Measurements from ENCODE around the gene DEFB114.

Gene DEFB114

DNA sequence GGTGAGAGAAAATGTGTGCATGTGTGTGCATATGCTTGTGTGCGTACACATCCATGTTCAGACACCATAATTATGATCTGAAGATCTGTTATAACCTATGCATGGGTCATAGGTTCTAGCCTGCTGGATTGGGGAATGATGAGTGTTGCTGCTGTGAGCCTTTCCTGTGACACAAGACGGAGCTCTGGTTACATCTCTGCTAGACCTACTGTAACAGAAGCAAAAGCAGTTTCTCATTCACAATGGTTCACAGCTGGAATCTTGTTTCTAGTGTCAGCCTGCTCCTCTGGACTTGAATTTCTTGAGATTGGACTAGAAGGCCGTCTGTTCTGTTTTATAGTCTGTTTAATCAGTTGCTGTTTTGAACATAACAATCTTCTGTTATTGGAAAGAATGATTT is 40.1 kb downstream of the DEFB114 start:
- no peak overlapping the region for H3K27ac ChIP-seq (ENCODE audit: extremely low read depth, low read depth, low read length)
- no peaks in the 10 kb centered on the region for H3K36me3 ChIP-seq (ENCODE audit: control insufficient read depth in 2 of 2, insufficient read depth in 1 of 2, low read length in 2 of 2)
- ChIA-PET POLR2A (no interaction called here), CTCF (no interaction called here)
- no peak overlapping the region for H3K4me3 ChIP-seq (ENCODE audit: low read depth, low read length)
- no peaks in the 10 kb centered on the region for H3K9me3 ChIP-seq (ENCODE audit: control insufficient read depth, insufficient read depth, low read depth, low read length)
- TF ChIP-seq ZNF701 (tag by site-specific recombination; IDR thresholded peaks at IDR 0.05) (no peak), ZNF664 (tag by site-specific recombination; IDR thresholded peaks at IDR 0.05) (no peak), ZNF202 (tag by site-specific recombination; IDR thresholded peaks at IDR 0.05; ENCODE audit: borderline replicate concordance) (no peak), KLF1 (tag by site-specific recombination; IDR thresholded peaks at IDR 0.05) (no peak), ZNF223 (tag by site-specific recombination; IDR thresholded peaks at IDR 0.05) (no peak)
- no peaks in the 10 kb centered on the region for H3K4me1 ChIP-seq (ENCODE audit: control insufficient read depth, insufficient read depth, low read length)

DNA sequence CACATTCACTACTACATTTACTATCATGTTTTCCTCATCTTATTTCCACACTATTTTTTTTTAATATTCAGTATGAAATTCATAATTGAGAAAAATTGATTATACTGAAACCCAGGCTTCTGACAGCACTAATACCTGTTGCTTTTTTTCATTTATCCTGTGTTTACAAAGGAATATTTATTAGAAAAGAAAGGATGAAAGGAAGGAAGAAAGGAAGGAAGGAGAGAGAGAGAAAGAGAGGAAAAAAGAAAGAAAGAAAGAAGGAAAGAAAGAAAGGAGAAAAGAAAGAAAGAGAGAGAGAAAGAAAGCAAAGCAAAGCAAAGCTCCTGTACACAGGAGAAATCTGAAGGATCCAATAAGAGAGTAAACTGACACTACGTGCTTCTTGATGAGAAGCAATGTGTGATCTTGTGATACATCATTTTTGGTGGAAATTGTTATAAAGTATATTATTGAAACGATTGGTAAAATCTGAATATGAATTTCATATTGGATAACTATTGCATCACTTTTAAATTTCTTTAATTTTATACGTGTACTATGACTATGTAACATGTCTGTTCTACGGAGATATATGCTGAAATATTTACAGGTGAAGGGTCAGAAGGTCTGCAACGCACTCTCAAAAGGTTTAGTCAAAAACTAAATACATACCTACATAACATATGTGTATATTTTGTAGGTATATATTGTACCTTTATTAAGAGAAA is 43.9 kb downstream of the DEFB114 start:
- H3K27ac ChIP-seq (ENCODE audit: extremely low read depth, low read depth, low read length), result no peak overlapping the region
- CTCF ChIA-PET, result no interaction called here
- no peaks in the 10 kb centered on the region for H3K4me1 ChIP-seq (ENCODE audit: control insufficient read depth, insufficient read depth, low read length)
- no peaks in the 10 kb centered on the region for H3K9me3 ChIP-seq (ENCODE audit: control insufficient read depth, insufficient read depth, low read depth, low read length)
- no peak overlapping the region for H3K4me3 ChIP-seq (ENCODE audit: low read depth, low read length)
- no peak for TF ChIP-seq ZNF426 (tag by site-specific recombination; IDR thresholded peaks at IDR 0.05)
- TF ChIP-seq SCRT1 (tag by site-specific recombination; IDR thresholded peaks at IDR 0.05; ENCODE audit: borderline replicate concordance), result peak; percentile 55; the same call in 1 of the 2 replicates
- no peak for TF ChIP-seq ZSCAN23 (tag by site-specific recombination; IDR thresholded peaks at IDR 0.05)
- no peak for TF ChIP-seq ZNF391 (tag by site-specific recombination; IDR thresholded peaks at IDR 0.05; ENCODE audit: borderline replicate concordance, low read depth)
- TF ChIP-seq SCRT2 (tag by site-specific recombination; IDR thresholded peaks at IDR 0.05), result peak; percentile 82
- TF ChIP-seq ZNF501 (tag by site-specific recombination; IDR thresholded peaks at IDR 0.05), result no peak
- no peak for TF ChIP-seq MYNN (tag by site-specific recombination; IDR thresholded peaks at IDR 0.05; ENCODE audit: borderline replicate concordance)
- no peak for TF ChIP-seq ZSCAN30 (tag by site-specific recombination; IDR thresholded peaks at IDR 0.05)
- H3K36me3 ChIP-seq (ENCODE audit: control insufficient read depth in 2 of 2, insufficient read depth in 1 of 2, low read length in 2 of 2), result no peaks in the 10 kb centered on the region
- POLR2A ChIA-PET, result no interaction called here

DNA sequence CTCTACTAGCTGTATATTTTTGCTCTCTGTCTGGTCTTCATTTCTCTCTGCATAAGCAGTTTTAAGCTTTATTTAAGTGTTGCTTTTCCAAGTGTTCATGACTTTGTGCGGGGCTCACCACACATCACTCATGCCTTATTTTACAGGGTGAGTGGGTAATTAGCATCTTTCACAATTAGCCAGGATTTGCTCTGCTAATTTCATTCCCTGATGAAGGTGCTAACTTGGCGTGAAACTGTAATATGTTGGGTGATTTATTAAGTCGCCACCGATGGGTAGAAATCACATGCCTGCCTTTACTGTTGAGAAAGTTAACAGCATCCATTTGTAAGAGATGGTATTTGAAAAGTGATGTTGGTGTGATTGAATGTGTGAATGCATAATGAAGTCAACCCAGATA is 44.7 kb downstream of the DEFB114 start:
- H3K36me3 ChIP-seq (ENCODE audit: control insufficient read depth in 2 of 2, insufficient read depth in 1 of 2, low read length in 2 of 2), result no peaks in the 10 kb centered on the region
- CTCF ChIA-PET, result interaction anchor here (0.6 kb wide), 1 partner anchor 72 kb away, joined by 3 read pairs; no protein-coding TSS in a partner anchor

More for the DNA sequence above, 44.7 kb downstream of the DEFB114 start:
- H3K27ac ChIP-seq (ENCODE audit: extremely low read depth, low read depth, low read length), result no peak overlapping the region
- TF ChIP-seq ZNF521 (tag by site-specific recombination; IDR thresholded peaks at IDR 0.05) (no peak), HOXA7 (CRISPR knock-in tag; IDR thresholded peaks at IDR 0.05; ENCODE audit: borderline replicate concordance) (no peak), SCRT2 (tag by site-specific recombination; IDR thresholded peaks at IDR 0.05) (no peak), ZNF175 (tag by site-specific recombination; IDR thresholded peaks at IDR 0.05) (no peak), ZNF223 (tag by site-specific recombination; IDR thresholded peaks at IDR 0.05) (no peak), ZNF114 (tag by site-specific recombination; IDR thresholded peaks at IDR 0.05) (no peak), FEZF1 (tag by site-specific recombination; IDR thresholded peaks at IDR 0.05) (no peak), ZNF366 (tag by site-specific recombination; conservative IDR thresholded peaks at IDR 0.05) (no peak), ZSCAN16 (tag by site-specific recombination; IDR thresholded peaks at IDR 0.05) (no peak), MYNN (tag by site-specific recombination; IDR thresholded peaks at IDR 0.05; ENCODE audit: borderline replicate concordance) (no peak)
- TF ChIP-seq, protein P1, sequence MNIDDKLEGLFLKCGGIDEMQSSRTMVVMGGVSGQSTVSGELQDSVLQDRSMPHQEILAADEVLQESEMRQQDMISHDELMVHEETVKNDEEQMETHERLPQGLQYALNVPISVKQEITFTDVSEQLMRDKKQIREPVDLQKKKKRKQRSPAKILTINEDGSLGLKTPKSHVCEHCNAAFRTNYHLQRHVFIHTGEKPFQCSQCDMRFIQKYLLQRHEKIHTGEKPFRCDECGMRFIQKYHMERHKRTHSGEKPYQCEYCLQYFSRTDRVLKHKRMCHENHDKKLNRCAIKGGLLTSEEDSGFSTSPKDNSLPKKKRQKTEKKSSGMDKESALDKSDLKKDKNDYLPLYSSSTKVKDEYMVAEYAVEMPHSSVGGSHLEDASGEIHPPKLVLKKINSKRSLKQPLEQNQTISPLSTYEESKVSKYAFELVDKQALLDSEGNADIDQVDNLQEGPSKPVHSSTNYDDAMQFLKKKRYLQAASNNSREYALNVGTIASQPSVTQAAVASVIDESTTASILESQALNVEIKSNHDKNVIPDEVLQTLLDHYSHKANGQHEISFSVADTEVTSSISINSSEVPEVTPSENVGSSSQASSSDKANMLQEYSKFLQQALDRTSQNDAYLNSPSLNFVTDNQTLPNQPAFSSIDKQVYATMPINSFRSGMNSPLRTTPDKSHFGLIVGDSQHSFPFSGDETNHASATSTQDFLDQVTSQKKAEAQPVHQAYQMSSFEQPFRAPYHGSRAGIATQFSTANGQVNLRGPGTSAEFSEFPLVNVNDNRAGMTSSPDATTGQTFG (tag by site-specific recombination; IDR thresholded peaks at IDR 0.05; ENCODE audit: borderline replicate concordance), result no peak
- TF ChIP-seq, protein P2, sequence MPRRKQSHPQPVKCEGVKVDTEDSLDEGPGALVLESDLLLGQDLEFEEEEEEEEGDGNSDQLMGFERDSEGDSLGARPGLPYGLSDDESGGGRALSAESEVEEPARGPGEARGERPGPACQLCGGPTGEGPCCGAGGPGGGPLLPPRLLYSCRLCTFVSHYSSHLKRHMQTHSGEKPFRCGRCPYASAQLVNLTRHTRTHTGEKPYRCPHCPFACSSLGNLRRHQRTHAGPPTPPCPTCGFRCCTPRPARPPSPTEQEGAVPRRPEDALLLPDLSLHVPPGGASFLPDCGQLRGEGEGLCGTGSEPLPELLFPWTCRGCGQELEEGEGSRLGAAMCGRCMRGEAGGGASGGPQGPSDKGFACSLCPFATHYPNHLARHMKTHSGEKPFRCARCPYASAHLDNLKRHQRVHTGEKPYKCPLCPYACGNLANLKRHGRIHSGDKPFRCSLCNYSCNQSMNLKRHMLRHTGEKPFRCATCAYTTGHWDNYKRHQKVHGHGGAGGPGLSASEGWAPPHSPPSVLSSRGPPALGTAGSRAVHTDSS (tag by site-specific recombination; IDR thresholded peaks at IDR 0.05), result no peak
- TF ChIP-seq, protein P3, sequence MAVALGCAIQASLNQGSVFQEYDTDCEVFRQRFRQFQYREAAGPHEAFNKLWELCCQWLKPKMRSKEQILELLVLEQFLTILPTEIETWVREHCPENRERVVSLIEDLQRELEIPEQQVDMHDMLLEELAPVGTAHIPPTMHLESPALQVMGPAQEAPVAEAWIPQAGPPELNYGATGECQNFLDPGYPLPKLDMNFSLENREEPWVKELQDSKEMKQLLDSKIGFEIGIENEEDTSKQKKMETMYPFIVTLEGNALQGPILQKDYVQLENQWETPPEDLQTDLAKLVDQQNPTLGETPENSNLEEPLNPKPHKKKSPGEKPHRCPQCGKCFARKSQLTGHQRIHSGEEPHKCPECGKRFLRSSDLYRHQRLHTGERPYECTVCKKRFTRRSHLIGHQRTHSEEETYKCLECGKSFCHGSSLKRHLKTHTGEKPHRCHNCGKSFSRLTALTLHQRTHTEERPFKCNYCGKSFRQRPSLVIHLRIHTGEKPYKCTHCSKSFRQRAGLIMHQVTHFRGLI (tag by site-specific recombination; IDR thresholded peaks at IDR 0.05), result no peak
- TF ChIP-seq, protein P4, sequence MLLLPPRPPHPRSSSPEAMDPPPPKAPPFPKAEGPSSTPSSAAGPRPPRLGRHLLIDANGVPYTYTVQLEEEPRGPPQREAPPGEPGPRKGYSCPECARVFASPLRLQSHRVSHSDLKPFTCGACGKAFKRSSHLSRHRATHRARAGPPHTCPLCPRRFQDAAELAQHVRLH (tag by site-specific recombination; IDR thresholded peaks at IDR 0.05), result no peak
- TF ChIP-seq, protein P5, sequence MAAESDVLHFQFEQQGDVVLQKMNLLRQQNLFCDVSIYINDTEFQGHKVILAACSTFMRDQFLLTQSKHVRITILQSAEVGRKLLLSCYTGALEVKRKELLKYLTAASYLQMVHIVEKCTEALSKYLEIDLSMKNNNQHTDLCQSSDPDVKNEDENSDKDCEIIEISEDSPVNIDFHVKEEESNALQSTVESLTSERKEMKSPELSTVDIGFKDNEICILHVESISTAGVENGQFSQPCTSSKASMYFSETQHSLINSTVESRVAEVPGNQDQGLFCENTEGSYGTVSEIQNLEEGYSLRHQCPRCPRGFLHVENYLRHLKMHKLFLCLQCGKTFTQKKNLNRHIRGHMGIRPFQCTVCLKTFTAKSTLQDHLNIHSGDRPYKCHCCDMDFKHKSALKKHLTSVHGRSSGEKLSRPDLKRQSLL (tag by site-specific recombination; IDR thresholded peaks at IDR 0.05), result no peak
- POLR2A ChIA-PET, result no interaction called here
- no peaks in the 10 kb centered on the region for H3K9me3 ChIP-seq (ENCODE audit: control insufficient read depth, insufficient read depth, low read depth, low read length)
- no peaks in the 10 kb centered on the region for H3K4me1 ChIP-seq (ENCODE audit: control insufficient read depth, insufficient read depth, low read length)
- H3K4me3 ChIP-seq (ENCODE audit: low read depth, low read length), result no peak overlapping the region
